Neuronal stem cell (in vitro differentiated cells): ENCODE data around the gene POLDIP3.
"Not testable (repeated sequence)": the region's sequence is repeated elsewhere in the genome, so short reads cannot be mapped to it uniquely, and the experiment has no call there.

Source experiments
- DNase-seq: peaks from one replicate; pipeline ENCODE4 v3.0.0-alpha.2; 2013; ENCODE audit warnings: low spot score
- H2AFZ ChIP-seq: one replicate; pipeline ENCODE4 v1.6.1; 2013; ENCODE audit warnings: mild to moderate bottlenecking, low read length, inconsistent platforms
- H2AK5ac ChIP-seq: 2 replicates; pipeline ENCODE4 v1.6.1; 2013; ENCODE audit warnings: low read depth, mild to moderate bottlenecking, inconsistent platforms, low read length, moderate library complexity, mixed read lengths
- H2BK120ac ChIP-seq: 2 replicates; pipeline ENCODE4 v1.6.1; 2013; ENCODE audit warnings: low read depth, mild to moderate bottlenecking, inconsistent platforms, low read length, moderate library complexity, mixed read lengths
- H2BK12ac ChIP-seq: one replicate; pipeline ENCODE4 v1.6.1; 2013; ENCODE audit warnings: low read length, inconsistent platforms
- H2BK15ac ChIP-seq: 2 replicates; pipeline ENCODE4 v1.6.1; 2013; ENCODE audit warnings: mild to moderate bottlenecking, low read length, inconsistent platforms, mixed read lengths
- H2BK5ac ChIP-seq: one replicate; pipeline ENCODE4 v1.6.1; 2013; ENCODE audit warnings: inconsistent platforms, mild to moderate bottlenecking, low read length, moderate library complexity
- H3K14ac ChIP-seq: one replicate; pipeline ENCODE4 v1.6.1; 2013; ENCODE audit warnings: low read length, inconsistent platforms
- H3K18ac ChIP-seq: 2 replicates; pipeline ENCODE4 v1.6.1; 2013; ENCODE audit warnings: low read length, inconsistent platforms
- H3K23ac ChIP-seq: 2 replicates; pipeline ENCODE4 v1.6.1; 2013; ENCODE audit warnings: low read depth, mild to moderate bottlenecking, mixed read lengths, low read length, inconsistent platforms; ENCODE audit not compliant: poor library complexity
- H3K27ac ChIP-seq: replicated peaks from 3 replicates; pipeline ENCODE4 v1.5.1; 2013; ENCODE audit warnings: low read length, inconsistent platforms
- H3K27me3 ChIP-seq, 3 experiments: 2 replicates each; pipeline ENCODE4 v1.6.1; 2013; ENCODE audit warnings: low read length in 3 of 3, mild to moderate bottlenecking in 2 of 3, inconsistent platforms in 1 of 3, low read depth in 1 of 3, mixed read lengths in 1 of 3, moderate library complexity in 1 of 3; ENCODE audit not compliant: control insufficient read depth in 3 of 3, insufficient read depth in 3 of 3
- H3K36me3 ChIP-seq, 2 donors: replicated peaks in 1 of 2; 2 replicates each; pipeline ENCODE4 v1.6.1; 2013; ENCODE audit warnings: low read length in 2 of 2; ENCODE audit not compliant: control insufficient read depth in 2 of 2, insufficient read depth in 2 of 2
- H3K4ac ChIP-seq: 2 replicates; pipeline ENCODE4 v1.6.1; 2013; ENCODE audit warnings: inconsistent platforms, mild to moderate bottlenecking, low read length, moderate library complexity
- H3K4me1 ChIP-seq, 2 donors: 1 replicate in 1 of 2; 2 replicates in 1 of 2; pipeline ENCODE4 v1.6.1; 2013; ENCODE audit warnings: low read length in 2 of 2, low read depth in 1 of 2; ENCODE audit not compliant: control insufficient read depth in 2 of 2, insufficient read depth in 1 of 2
- H3K4me2 ChIP-seq: one replicate; pipeline ENCODE4 v1.6.1; 2013; ENCODE audit warnings: mild to moderate bottlenecking, low read length, inconsistent platforms; ENCODE audit not compliant: insufficient read depth, poor library complexity, severe bottlenecking
- H3K4me3 ChIP-seq, 2 donors: 2 replicates each; pipeline ENCODE4 v1.5.1; 2013; ENCODE audit warnings: low read length in 2 of 2, mild to moderate bottlenecking in 2 of 2, inconsistent platforms in 1 of 2, moderate library complexity in 1 of 2
- H3K79me1 ChIP-seq: one replicate; pipeline ENCODE4 v1.6.1; 2013; ENCODE audit warnings: low read depth, mild to moderate bottlenecking, inconsistent platforms, low read length, moderate library complexity
- H3K9ac ChIP-seq: one replicate; pipeline ENCODE4 v1.6.1; 2013; ENCODE audit warnings: mild to moderate bottlenecking, low read depth, low read length, inconsistent platforms; ENCODE audit not compliant: poor library complexity
- H3K9me3 ChIP-seq, 2 donors: replicated peaks in 1 of 2; 2 replicates each; pipeline versions ENCODE3 to v1.6.1; 2013; ENCODE audit warnings: low read length in 2 of 2, mild to moderate bottlenecking in 2 of 2, inconsistent platforms in 1 of 2, low read depth in 1 of 2, mixed read lengths in 1 of 2, moderate library complexity in 1 of 2; ENCODE audit not compliant: control insufficient read depth in 2 of 2, insufficient read depth in 1 of 2
- H4K8ac ChIP-seq: one replicate; pipeline ENCODE4 v1.6.1; 2013; ENCODE audit warnings: low read depth, mild to moderate bottlenecking, inconsistent platforms, low read length, moderate library complexity
- H4K91ac ChIP-seq: one replicate; pipeline ENCODE4 v1.6.1; 2013; ENCODE audit warnings: low read length, low read depth, mild to moderate bottlenecking, inconsistent platforms; ENCODE audit not compliant: poor library complexity
- WGBS, 2 donors: extraction: QIAGEN DNeasy Blood & Tissue Kit; methylation state at CpG; one replicate each; pipeline ENCODE4 v1.1.7; 2013; ENCODE audit warnings: missing lambda C conversion rate in 2 of 2, mixed read lengths in 1 of 2; ENCODE audit not compliant: insufficient read length in 2 of 2, insufficient replicate concordance in 1 of 2; ENCODE audit errors: extremely low coverage in 2 of 2; 5-methylcytosine and 5-hydroxymethylcytosine counted together

The POLDIP3 gene

GRCh38 chr22:42560781-42561180, 53.9 kb downstream of the POLDIP3 start:
- H3K18ac ChIP-seq = no peak overlapping the region
- H3K4me3 ChIP-seq = no peak overlapping the region
- peak overlapping the region; percentile 17 for H2BK5ac ChIP-seq
- H3K27me3 ChIP-seq = no peaks in the 10 kb centered on the region
- no peak overlapping the region for H2BK15ac ChIP-seq
- H3K79me1 ChIP-seq = no peaks in the 10 kb centered on the region
- no peak overlapping the region for H3K4me2 ChIP-seq
- H3K4ac ChIP-seq = no peak overlapping the region
- H2BK120ac ChIP-seq = no peak overlapping the region
- peak; percentile 11 for DNase-seq
- no peak overlapping the region for H4K91ac ChIP-seq
- WGBS, 2 donors = no CpG with 5 or more reads among the region's 7 CpGs
- peaks cover 0 to 7% of the 10 kb centered on the region in 2 donors for H3K4me1 ChIP-seq
- H3K9ac ChIP-seq = no peak overlapping the region
- no peaks in the 10 kb centered on the region for H3K9me3 ChIP-seq
- H3K36me3 ChIP-seq = peaks cover 0 to 4% of the 10 kb centered on the region in 2 donors
- no peak overlapping the region for H3K23ac ChIP-seq
- H2AK5ac ChIP-seq = no peak overlapping the region
- H2BK12ac ChIP-seq = no peak overlapping the region
- no peak overlapping the region for H4K8ac ChIP-seq
- H3K14ac ChIP-seq = no peak overlapping the region
- H3K27ac ChIP-seq = no peak overlapping the region
- H2AFZ ChIP-seq = no peak overlapping the region

- Histone ChIP-seq H3K14ac (no peak overlapping the region), H3K4me1 (peaks cover 0 to 7% of the 10 kb centered on the region in 2 donors), H2BK15ac (no peak overlapping the region), H3K9ac (no peak overlapping the region), H3K4me2 (no peak overlapping the region), H2AFZ (no peak overlapping the region), H3K23ac (no peak overlapping the region), H3K27me3 (no peaks in the 10 kb centered on the region), H2AK5ac (no peak overlapping the region), H3K18ac (no peak overlapping the region), H4K8ac (no peak overlapping the region), H2BK120ac (no peak overlapping the region), H3K9me3 (no peaks in the 10 kb centered on the region), H3K4ac (no peak overlapping the region), H3K27ac (no peak overlapping the region), H3K79me1 (no peaks in the 10 kb centered on the region), H3K36me3 (no peaks in the 10 kb centered on the region), H3K4me3 (no peak overlapping the region), H2BK12ac (no peak overlapping the region), H2BK5ac (no peak overlapping the region), H4K91ac (no peak overlapping the region)
- no CpG with 5 or more reads among the region's 8 CpGs for WGBS, 2 donors
- no peak for DNase-seq
Observed at GRCh38 chr22:42560381-42560780, 54.3 kb downstream of the POLDIP3 start.

- peak within 1 kb of the TSS; percentile 89 for H3K4me2 ChIP-seq
- H3K36me3 ChIP-seq = no peaks in the 10 kb centered on the region
- H2BK120ac ChIP-seq = no peak within 1 kb of the TSS
- WGBS, 2 donors = no CpG with 5 or more reads among the region's 75 CpGs
- H4K91ac ChIP-seq = no peak within 1 kb of the TSS
- no peak within 1 kb of the TSS for H2BK12ac ChIP-seq
- peaks cover 0 to 4% of the 10 kb centered on the region in 2 donors for H3K9me3 ChIP-seq
- H2AFZ ChIP-seq = peak within 1 kb of the TSS; percentile 36
- peak within 1 kb of the TSS; percentile 100 for H3K18ac ChIP-seq
- H3K14ac ChIP-seq = peak within 1 kb of the TSS; percentile 91
- H2BK15ac ChIP-seq = no peak within 1 kb of the TSS
- peak within 1 kb of the TSS; percentile 82 for H4K8ac ChIP-seq
- H3K4ac ChIP-seq = peak within 1 kb of the TSS; percentile 78
- no peaks in the 10 kb centered on the region for H3K27me3 ChIP-seq
- H2AK5ac ChIP-seq = no peak within 1 kb of the TSS
- peak within 1 kb of the TSS; percentile 91 for H3K9ac ChIP-seq
- no peak within 1 kb of the TSS for H3K27ac ChIP-seq
- H3K23ac ChIP-seq = peak within 1 kb of the TSS; percentile 99
- H3K4me3 ChIP-seq = peak within 1 kb of the TSS in 1 of 2 donors; percentile 82
- H3K4me1 ChIP-seq = peaks cover 0 to 11% of the 10 kb centered on the region in 2 donors
- H3K79me1 ChIP-seq = no peaks in the 10 kb centered on the region
- H2BK5ac ChIP-seq = no peak within 1 kb of the TSS
- peak; percentile 78 for DNase-seq
Observed at GRCh38 chr22:42553475-42554361, 61.0 kb downstream of the POLDIP3 start, which contains the start of gene SERHL2. SERHL2 (plus strand) TSS chr22:42553956; CDS start chr22:42554021, 65 bp downstream.

- H3K79me1 ChIP-seq, H2BK15ac ChIP-seq, H2AK5ac ChIP-seq, H3K23ac ChIP-seq, H2BK5ac ChIP-seq, H2BK12ac ChIP-seq, H2AFZ ChIP-seq, H3K36me3 ChIP-seq, H3K27ac ChIP-seq, H3K4ac ChIP-seq, H3K4me2 ChIP-seq, H2BK120ac ChIP-seq, H3K9me3 ChIP-seq, H3K9ac ChIP-seq, H3K4me3 ChIP-seq, H3K18ac ChIP-seq, H3K27me3 ChIP-seq, H4K91ac ChIP-seq, H3K14ac ChIP-seq, H4K8ac ChIP-seq, DNase-seq: not testable (repeated sequence)
- peaks cover 0 to 11% of the 10 kb centered on the region in 2 donors for H3K4me1 ChIP-seq
- WGBS, 2 donors = no CpG with 5 or more reads among the region's 6 CpGs
Observed at GRCh38 chr22:42552294-42552647, 62.4 kb downstream of the POLDIP3 start.
